Muscle of leg (tissue), 11 donors: ENCODE measurements around the gene CD320. TPM values are rescaled to one million over a fixed set of nuclear protein-coding genes. Genes with fewer than 3 reads are reported as not detected.

ENCODE experiments used
- DNase-seq: peaks from one replicate; pipeline ENCODE4 v3.0.0; 2013
- H3K27ac ChIP-seq: one replicate; pipeline ENCODE4 v1.5.1; 2013; ENCODE audit warnings: mild to moderate bottlenecking, low read length, control low read depth
- H3K27me3 ChIP-seq: one replicate; pipeline ENCODE4 v1.6.1; 2013; ENCODE audit warnings: low read length; ENCODE audit not compliant: control insufficient read depth, insufficient read depth
- H3K36me3 ChIP-seq: one replicate; pipeline ENCODE4 v1.6.1; 2013; ENCODE audit warnings: low read length; ENCODE audit not compliant: control insufficient read depth, insufficient read depth
- H3K4me1 ChIP-seq: one replicate; pipeline ENCODE4 v1.6.1; 2013; ENCODE audit warnings: low read length; ENCODE audit not compliant: control insufficient read depth, insufficient read depth
- H3K4me3 ChIP-seq: one replicate; pipeline ENCODE4 v1.5.1; 2013; ENCODE audit warnings: low read length, control low read depth
- H3K9me3 ChIP-seq: replicated peaks from 2 replicates; pipeline ENCODE4 v1.6.1; 2013; ENCODE audit warnings: low read depth, low read length; ENCODE audit not compliant: control insufficient read depth
- WGBS: methylation state at CpG from one replicate; pipeline ENCODE4 v1.1.5; 2013; ENCODE audit warnings: missing lambda C conversion rate; ENCODE audit not compliant: insufficient coverage; 5-methylcytosine and 5-hydroxymethylcytosine counted together
- polyA plus RNA-seq, 8 donors: library from polyadenylated mRNA; unstranded; fragments of 120-200 nt; gene quantifications; one replicate each; pipeline versions ENCODE4 v1.2.1 to v1.2.3, GENCODE V29; 2013; ENCODE audit warnings: inconsistent platforms in 1 of 8, low replicate concordance in 1 of 8; ENCODE audit not compliant: insufficient read length in 8 of 8, insufficient read depth in 1 of 8
- total RNA-seq: library from RNA; stranded (reverse); fragments of 120-200 nt; gene quantifications from one replicate; pipeline ENCODE4 v1.2.4, GENCODE V29; 2013

CD320 gene
- total and polyA plus RNA-seq, 9 donors, result 18.7 to 27.9 (median 23.4) TPM

DNA sequence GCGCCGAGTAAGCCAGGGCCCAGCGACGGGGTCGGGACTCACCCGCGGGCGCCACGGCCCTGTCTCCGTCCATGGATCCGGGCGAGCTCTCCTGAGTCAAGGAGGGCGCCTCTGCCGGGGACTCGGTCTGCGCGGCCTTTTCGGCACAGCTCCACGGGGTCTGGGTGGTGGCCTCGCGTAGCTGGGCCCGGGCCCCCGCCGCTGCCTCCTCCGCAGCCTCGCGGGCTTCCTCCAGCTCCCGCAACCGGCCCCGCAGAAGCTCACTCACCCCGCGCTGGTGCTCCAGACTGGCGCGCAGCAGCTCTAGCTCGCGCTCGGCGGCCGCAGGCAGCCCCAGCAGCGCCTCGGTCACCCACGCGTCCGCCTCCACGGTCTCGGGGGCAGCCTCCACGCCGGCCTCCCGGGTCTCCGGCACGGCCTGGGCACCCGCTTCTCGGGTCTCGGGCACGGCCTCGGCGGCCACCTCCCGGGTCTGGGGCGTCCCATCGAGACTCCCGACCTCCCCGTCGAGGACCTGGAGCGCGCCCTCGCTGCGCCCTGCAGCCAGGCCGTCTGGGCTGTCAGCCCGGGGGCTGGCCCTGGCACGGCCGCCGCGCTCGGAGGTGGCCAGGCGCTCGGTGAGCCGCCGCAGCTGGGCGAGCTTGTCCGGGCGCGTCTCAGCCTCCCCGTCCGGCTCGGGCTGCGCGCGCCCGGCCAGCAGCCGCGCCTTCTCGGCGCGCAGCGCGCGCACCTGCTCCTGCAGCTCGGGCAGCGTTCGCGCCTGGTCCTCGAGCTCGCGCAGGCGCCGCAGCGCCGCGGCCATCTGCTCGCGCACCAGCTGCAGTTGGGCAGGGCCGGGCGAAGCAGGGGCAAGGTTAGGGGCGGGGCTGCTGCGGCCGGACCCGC lies 26.5 kb upstream of the CD320 start:
- peak; percentile 85 for DNase-seq
- Histone ChIP-seq H3K4me3 (no peak overlapping the region), H3K9me3 (no peaks in the 10 kb centered on the region), H3K27ac (peak overlapping the region; percentile 13), H3K36me3 (no peaks in the 10 kb centered on the region), H3K4me1 (peaks cover 16% of the 10 kb centered on the region), H3K27me3 (peaks cover 75% of the 10 kb centered on the region)
- WGBS, result 7% methylated on average over 117 of the region's 117 CpGs

DNA sequence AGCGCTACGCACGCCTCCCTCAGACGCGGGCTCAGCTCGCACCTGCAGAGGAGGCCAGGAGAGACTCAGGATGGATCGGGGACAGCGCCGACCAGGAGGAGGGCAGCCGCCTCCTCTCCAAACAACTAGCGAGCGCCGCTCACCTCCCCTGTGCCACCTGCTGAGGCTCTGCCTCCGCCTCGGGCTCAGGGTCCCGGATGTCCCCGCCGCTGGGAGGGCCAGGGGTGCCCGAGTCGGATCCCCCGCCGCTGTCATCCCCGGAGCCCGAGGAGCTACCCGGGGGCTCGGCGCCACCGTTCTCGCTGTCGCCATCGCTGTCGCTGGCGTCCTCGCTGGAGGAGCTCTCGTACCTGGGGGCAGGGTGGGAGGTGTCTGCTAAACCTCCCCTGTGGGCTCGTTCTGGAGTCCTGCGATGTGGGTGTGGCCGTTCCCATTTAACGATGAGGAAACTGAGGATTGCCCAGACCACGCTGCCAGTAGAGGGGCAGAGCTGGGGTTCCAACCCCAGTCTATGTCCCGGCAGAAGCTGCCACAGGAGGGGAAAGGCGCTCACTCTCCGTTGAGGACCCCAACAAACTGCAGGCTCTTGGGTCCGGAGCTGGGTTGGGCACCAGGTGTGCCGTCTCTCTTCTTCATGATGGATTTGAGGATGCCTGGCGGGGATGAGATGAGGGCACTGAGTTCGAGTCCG lies 25.8 kb upstream of the CD320 start:
- DNase-seq, result no peak
- H3K9me3 ChIP-seq, result no peaks in the 10 kb centered on the region
- H3K27ac ChIP-seq, result peak overlapping the region; percentile 13
- peaks cover 16% of the 10 kb centered on the region for H3K4me1 ChIP-seq
- no peak overlapping the region for H3K4me3 ChIP-seq
- 16% methylated on average over 32 of the region's 48 CpGs for WGBS
- no peaks in the 10 kb centered on the region for H3K36me3 ChIP-seq
- H3K27me3 ChIP-seq, result peaks cover 68% of the 10 kb centered on the region

DNA sequence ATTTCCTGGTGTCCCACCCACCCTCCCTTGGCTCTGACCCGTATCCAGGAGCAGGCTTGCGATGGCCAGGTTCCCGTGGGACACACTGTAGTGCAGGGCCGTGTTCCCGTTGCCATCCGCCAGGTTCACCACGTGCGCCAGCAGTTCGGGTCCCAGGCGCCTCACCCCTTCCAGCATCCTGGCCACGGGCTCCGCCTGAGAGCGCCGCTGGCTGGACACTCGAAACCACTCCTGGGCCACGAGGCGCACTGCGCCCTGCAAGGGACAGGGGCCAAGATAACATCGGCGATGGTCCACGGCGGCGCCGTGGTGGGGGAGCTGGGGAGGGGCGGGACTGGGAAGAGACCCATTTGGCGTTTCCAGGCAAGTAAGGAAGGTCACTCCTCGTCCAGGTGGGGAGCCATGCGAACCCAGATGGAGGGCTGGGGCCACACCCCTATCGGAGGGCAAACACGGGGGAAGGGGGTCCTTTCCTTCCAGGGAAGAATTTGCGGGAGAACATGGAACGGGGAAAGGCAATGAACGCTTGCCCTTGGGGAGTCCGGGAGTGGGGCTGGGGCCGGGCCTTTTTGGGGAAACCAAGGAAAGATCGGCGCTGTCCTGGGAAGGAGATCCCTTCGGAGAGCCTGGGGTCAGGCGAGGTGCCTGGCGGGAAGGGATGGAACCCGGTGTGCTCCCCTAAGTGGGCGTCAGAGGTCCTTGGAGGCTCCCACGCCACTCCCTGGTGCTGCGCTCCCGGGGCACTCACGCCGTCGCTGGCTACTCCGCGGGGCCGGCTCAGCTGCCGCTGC lies 25.0 kb upstream of the CD320 start:
- no peaks in the 10 kb centered on the region for H3K9me3 ChIP-seq
- 21% methylated on average over 52 of the region's 52 CpGs for WGBS
- H3K4me1 ChIP-seq, result peaks cover 16% of the 10 kb centered on the region
- H3K36me3 ChIP-seq, result no peaks in the 10 kb centered on the region
- peaks cover 64% of the 10 kb centered on the region for H3K27me3 ChIP-seq
- H3K4me3 ChIP-seq, result no peak overlapping the region
- no peak for DNase-seq
- H3K27ac ChIP-seq, result no peak overlapping the region

DNA sequence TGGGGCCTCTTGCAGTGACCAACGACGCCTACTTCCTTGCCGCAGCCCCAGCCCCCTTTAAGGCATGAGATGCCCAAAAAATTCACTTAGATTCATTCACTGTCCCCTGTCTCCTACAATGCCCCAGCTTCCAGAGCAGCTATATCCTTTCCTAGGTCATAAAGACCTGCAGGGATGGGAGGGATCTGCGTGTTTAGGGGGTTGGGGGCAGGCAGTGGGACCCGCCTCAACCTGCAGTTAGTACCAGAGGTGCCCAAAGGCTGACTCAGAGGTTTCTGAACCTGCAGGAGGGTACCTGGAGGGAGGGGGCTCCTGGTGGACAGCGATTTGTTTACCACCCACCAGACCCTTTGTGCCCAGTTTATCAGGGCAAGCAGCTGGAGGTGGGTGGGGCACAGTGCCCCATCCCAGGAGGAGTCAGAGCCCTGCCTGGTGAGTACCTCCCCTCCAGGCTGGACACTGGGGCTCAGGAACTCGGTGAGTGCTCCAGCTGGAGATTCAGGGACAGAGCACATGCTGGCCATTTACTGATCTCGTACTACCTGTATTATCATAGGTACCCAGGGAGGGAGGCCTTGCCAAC lies 23.2 kb upstream of the CD320 start:
- H3K36me3 ChIP-seq, result no peaks in the 10 kb centered on the region
- 80% methylated on average over 3 of the region's 8 CpGs for WGBS
- DNase-seq, result no peak
- no peak overlapping the region for H3K4me3 ChIP-seq
- H3K27ac ChIP-seq, result no peak overlapping the region
- H3K27me3 ChIP-seq, result peaks cover 52% of the 10 kb centered on the region
- H3K9me3 ChIP-seq, result peaks cover 4% of the 10 kb centered on the region
- peaks cover 16% of the 10 kb centered on the region for H3K4me1 ChIP-seq

DNA sequence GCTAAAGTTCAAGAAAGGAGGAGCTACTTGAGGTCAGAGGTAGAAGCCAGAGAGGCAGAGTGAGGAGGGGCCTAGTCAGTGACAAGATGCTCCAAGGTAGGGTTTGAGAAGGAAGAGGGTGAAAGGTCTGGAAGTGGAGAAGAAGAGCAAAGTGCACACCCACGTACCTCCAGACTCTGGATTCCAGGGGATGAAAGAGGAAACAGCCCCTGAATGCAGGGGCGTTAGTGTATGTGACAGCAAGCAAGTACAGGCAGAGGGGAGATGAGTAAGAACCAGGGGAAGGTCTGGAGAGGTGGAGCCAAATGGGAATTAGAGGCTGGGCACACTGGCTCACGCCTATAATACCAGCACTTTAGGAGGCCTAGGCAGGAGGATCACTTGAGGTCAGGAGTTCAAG lies 21.8 kb upstream of the CD320 start:
- no peak overlapping the region for H3K4me3 ChIP-seq
- DNase-seq, result no peak
- H3K36me3 ChIP-seq, result no peaks in the 10 kb centered on the region
- 72% methylated on average over 3 of the region's 3 CpGs for WGBS
- peaks cover 4% of the 10 kb centered on the region for H3K9me3 ChIP-seq
- peaks cover 16% of the 10 kb centered on the region for H3K4me1 ChIP-seq
- peaks cover 44% of the 10 kb centered on the region for H3K27me3 ChIP-seq
- no peak overlapping the region for H3K27ac ChIP-seq

DNA sequence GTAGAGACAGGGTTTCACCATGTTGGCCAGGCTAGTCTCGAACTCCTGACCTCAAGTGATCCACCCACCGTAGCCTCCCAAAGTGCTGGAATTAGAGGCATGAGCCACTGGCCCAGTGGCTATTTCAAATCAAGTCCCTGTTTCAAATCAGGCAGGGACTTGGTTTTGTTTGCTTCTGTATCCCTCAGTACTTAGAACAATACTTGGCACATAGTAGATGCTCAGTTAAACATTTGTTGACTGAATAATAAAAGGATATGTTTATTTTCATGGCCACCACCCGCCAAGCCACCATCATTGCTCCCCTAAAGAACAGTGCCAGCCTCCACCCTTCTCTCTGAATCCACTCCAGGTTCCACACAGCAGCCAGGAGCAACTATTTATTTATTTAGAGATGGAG lies 17.3 kb upstream of the CD320 start:
- Histone ChIP-seq H3K4me1 (peaks cover 14% of the 10 kb centered on the region), H3K27me3 (peaks cover 6% of the 10 kb centered on the region), H3K36me3 (peaks cover 19% of the 10 kb centered on the region), H3K4me3 (no peak overlapping the region), H3K27ac (no peak overlapping the region), H3K9me3 (peaks cover 4% of the 10 kb centered on the region)
- 100% methylated on average over 2 of the region's 3 CpGs for WGBS
- no peak for DNase-seq

DNA sequence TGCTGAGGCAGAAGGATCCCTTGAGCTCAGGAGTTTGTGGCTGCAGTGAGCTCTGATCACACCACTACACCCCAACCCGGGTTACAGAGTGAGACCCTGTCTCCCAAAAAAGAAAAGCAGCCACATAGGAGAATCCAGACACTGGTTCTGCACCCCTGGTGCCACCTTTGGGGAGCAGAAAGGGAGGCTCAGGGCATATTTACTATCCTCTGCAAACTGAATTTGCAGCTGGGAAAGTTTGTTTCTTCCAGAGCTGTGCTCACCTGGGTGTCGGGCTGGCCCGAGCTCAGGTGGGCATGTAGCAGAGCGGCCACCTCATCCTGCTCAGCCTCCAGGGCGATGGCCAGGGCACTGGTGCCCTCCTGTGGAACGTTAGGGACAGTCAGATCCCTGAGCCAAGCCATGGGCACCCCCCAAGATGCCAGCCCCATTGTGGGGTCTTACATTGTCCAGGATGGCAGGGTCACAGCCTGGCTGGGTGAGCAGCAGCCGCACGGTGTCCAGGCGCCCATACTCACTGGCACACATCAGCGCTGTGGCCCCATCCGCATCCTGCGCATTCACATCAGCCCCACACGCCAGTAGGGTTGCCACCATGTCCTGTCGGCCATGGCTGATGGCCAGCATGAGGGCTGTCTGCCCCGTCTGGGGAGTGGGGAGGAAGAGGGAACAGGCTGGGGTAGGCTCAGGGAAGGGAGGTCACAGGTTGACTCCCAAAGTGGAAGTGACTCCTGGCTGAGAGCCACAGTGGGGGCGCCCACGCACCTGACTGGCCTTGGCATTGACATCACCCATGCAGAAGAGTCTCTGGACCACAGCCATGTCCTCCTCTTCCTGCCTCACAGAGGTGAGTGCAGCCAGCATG lies 16.3 kb upstream of the CD320 start:
- Histone ChIP-seq H3K4me1 (peaks cover 23% of the 10 kb centered on the region), H3K27me3 (peaks cover 4% of the 10 kb centered on the region), H3K27ac (no peak overlapping the region), H3K4me3 (no peak overlapping the region), H3K9me3 (peaks cover 4% of the 10 kb centered on the region), H3K36me3 (peaks cover 19% of the 10 kb centered on the region)
- no peak for DNase-seq
- 66% methylated on average over 17 of the region's 17 CpGs for WGBS

DNA sequence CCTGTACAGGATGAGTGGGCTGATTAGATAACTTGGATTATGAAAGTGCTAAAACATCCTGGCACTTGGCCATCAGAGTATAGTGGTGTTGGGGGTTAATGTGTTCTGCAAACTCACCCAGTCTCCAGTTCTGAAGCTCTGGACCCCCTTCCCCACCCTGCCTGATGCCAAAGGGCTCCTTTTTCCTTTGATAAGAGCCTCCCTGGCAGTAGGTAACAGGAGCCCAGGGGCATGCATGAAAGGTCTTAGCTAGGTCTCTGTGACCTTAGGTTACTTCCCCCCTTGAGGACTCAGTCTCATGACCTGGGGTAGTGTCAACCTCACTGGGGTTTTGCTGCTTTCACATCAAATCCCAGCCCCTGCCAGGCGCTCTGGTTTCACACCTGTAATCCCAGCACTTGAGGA lies 15.6 kb upstream of the CD320 start:
- H3K36me3 ChIP-seq, result peaks cover 19% of the 10 kb centered on the region
- peaks cover 23% of the 10 kb centered on the region for H3K4me1 ChIP-seq
- H3K27ac ChIP-seq, result no peak overlapping the region
- peaks cover 4% of the 10 kb centered on the region for H3K9me3 ChIP-seq
- WGBS, result 100% methylated on average over 1 of the region's 1 CpG
- H3K4me3 ChIP-seq, result no peak overlapping the region
- DNase-seq, result no peak
- peaks cover 4% of the 10 kb centered on the region for H3K27me3 ChIP-seq

DNA sequence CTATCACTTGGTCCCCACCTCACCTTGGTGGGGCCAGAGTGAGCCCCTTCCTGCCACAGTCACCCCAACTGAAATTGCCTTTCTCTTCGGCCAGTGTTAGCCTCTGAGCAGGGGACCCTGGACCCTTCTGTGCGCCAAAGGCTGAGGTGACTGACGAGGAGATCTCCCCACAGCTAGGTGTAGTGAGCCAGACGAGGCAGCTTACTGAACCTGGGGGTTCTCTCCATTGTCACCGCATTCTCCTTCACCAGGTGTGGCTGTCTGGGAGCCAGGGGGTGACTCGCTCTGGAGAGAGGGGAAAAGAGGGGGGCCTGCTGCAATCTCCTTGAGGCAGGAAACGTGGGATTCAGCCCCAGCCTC lies 14.5 kb upstream of the CD320 start:
- peaks cover 23% of the 10 kb centered on the region for H3K4me1 ChIP-seq
- peak overlapping the region; percentile 87 for H3K4me3 ChIP-seq
- no peak overlapping the region for H3K27ac ChIP-seq
- H3K27me3 ChIP-seq, result peaks cover under 1% of the 10 kb centered on the region
- no peak for DNase-seq
- H3K36me3 ChIP-seq, result peaks cover 21% of the 10 kb centered on the region
- 69% methylated on average over 4 of the region's 7 CpGs for WGBS
- peaks cover 4% of the 10 kb centered on the region for H3K9me3 ChIP-seq
